ENCODE results near the gene AK5. TPM values are rescaled to one million over a fixed set of nuclear protein-coding genes. Genes with fewer than 3 reads are reported as not detected.

AK5 gene
- total RNA-seq, 1 donor from 2014 or later = 0.91 TPM

GRCh38 chr1:77438236-77438913 is 156.6 kb downstream of the AK5 start:
- Mint-ChIP-seq H3K36me3 (ENCODE audit: unreplicated experiment) (peaks cover 7% of the 10 kb centered on the region), H3K4me1 (ENCODE audit: low read depth, unreplicated experiment) (no peaks in the 10 kb centered on the region), H3K4me3 (ENCODE audit: unreplicated experiment) (no peak overlapping the region), H3K9me3 (ENCODE audit: unreplicated experiment) (peaks cover 4% of the 10 kb centered on the region), H3K27ac (ENCODE audit: unreplicated experiment) (no peak overlapping the region), H3K27me3 (ENCODE audit: unreplicated experiment) (no peaks in the 10 kb centered on the region)
- DNase-seq = no peak
- TF ChIP-seq CTCF (IDR thresholded peaks at IDR 0.05; ENCODE audit: partially characterized antibody, unreplicated experiment) = no peak

GRCh38 chr1:77446841-77447555 is 165.2 kb downstream of the AK5 start:
- peaks cover 2% of the 10 kb centered on the region for H3K9me3 Mint-ChIP-seq (ENCODE audit: unreplicated experiment)
- peaks cover 7% of the 10 kb centered on the region for H3K4me1 Mint-ChIP-seq (ENCODE audit: low read depth, unreplicated experiment)
- H3K27me3 Mint-ChIP-seq (ENCODE audit: unreplicated experiment) = peaks cover 1% of the 10 kb centered on the region
- DNase-seq = no peak
- no peak overlapping the region for H3K27ac Mint-ChIP-seq (ENCODE audit: unreplicated experiment)
- no peaks in the 10 kb centered on the region for H3K36me3 Mint-ChIP-seq (ENCODE audit: unreplicated experiment)
- no peak overlapping the region for H3K4me3 Mint-ChIP-seq (ENCODE audit: unreplicated experiment)
- no peak for TF ChIP-seq CTCF (IDR thresholded peaks at IDR 0.05; ENCODE audit: partially characterized antibody, unreplicated experiment)

- H3K4me3 Mint-ChIP-seq (ENCODE audit: unreplicated experiment) = no peak overlapping the region
- H3K4me1 Mint-ChIP-seq (ENCODE audit: low read depth, unreplicated experiment) = peaks cover 7% of the 10 kb centered on the region
- peaks cover 1% of the 10 kb centered on the region for H3K27me3 Mint-ChIP-seq (ENCODE audit: unreplicated experiment)
- DNase-seq = no peak
- no peak overlapping the region for H3K27ac Mint-ChIP-seq (ENCODE audit: unreplicated experiment)
- TF ChIP-seq CTCF (IDR thresholded peaks at IDR 0.05; ENCODE audit: partially characterized antibody, unreplicated experiment) = no peak
- no peaks in the 10 kb centered on the region for H3K36me3 Mint-ChIP-seq (ENCODE audit: unreplicated experiment)
- peaks cover 2% of the 10 kb centered on the region for H3K9me3 Mint-ChIP-seq (ENCODE audit: unreplicated experiment)
Measured at GRCh38 chr1:77447669-77448068, 165.8 kb downstream of the AK5 start.

- Mint-ChIP-seq H3K36me3 (ENCODE audit: unreplicated experiment) (no peaks in the 10 kb centered on the region), H3K27ac (ENCODE audit: unreplicated experiment) (no peak overlapping the region), H3K9me3 (ENCODE audit: unreplicated experiment) (no peaks in the 10 kb centered on the region), H3K27me3 (ENCODE audit: unreplicated experiment) (peaks cover 2% of the 10 kb centered on the region), H3K4me3 (ENCODE audit: unreplicated experiment) (no peak overlapping the region), H3K4me1 (ENCODE audit: low read depth, unreplicated experiment) (no peaks in the 10 kb centered on the region)
- no peak for DNase-seq
- no peak for TF ChIP-seq CTCF (IDR thresholded peaks at IDR 0.05; ENCODE audit: partially characterized antibody, unreplicated experiment)
Measured at GRCh38 chr1:77459881-77460280, 178.1 kb downstream of the AK5 start.

- Mint-ChIP-seq H3K4me1 (ENCODE audit: low read depth, unreplicated experiment) (no peaks in the 10 kb centered on the region), H3K27ac (ENCODE audit: unreplicated experiment) (no peak overlapping the region), H3K27me3 (ENCODE audit: unreplicated experiment) (peaks cover 2% of the 10 kb centered on the region), H3K4me3 (ENCODE audit: unreplicated experiment) (no peak overlapping the region), H3K9me3 (ENCODE audit: unreplicated experiment) (no peaks in the 10 kb centered on the region), H3K36me3 (ENCODE audit: unreplicated experiment) (no peaks in the 10 kb centered on the region)
- DNase-seq = no peak
- no peak for TF ChIP-seq CTCF (IDR thresholded peaks at IDR 0.05; ENCODE audit: partially characterized antibody, unreplicated experiment)
Measured at GRCh38 chr1:77461691-77462090, 179.9 kb downstream of the AK5 start.

Data from glutamatergic neuron (in vitro differentiated cells).